ENCODE results near the gene OXCT2.

GRCh38 chr1:39733161-39733560 lies 38.0 kb downstream of the OXCT2 start:
- TF ChIP-seq CTCF (IDR thresholded peaks at IDR 0.05) (no peak), POLR2A (IDR thresholded peaks at IDR 0.05) (no peak), POLR2AphosphoS5 (IDR thresholded peaks at IDR 0.05) (no peak)
